LNCAP (cell line): ENCODE results near the gene TCF3.

Experiments used
- CTCF ChIP-seq: fragments of 450-650 bp; IDR thresholded peaks from 2 replicates; pipeline ENCODE4 v1.5.1; 2017; ENCODE audit warnings: mild to moderate bottlenecking

Gene TCF3

DNA sequence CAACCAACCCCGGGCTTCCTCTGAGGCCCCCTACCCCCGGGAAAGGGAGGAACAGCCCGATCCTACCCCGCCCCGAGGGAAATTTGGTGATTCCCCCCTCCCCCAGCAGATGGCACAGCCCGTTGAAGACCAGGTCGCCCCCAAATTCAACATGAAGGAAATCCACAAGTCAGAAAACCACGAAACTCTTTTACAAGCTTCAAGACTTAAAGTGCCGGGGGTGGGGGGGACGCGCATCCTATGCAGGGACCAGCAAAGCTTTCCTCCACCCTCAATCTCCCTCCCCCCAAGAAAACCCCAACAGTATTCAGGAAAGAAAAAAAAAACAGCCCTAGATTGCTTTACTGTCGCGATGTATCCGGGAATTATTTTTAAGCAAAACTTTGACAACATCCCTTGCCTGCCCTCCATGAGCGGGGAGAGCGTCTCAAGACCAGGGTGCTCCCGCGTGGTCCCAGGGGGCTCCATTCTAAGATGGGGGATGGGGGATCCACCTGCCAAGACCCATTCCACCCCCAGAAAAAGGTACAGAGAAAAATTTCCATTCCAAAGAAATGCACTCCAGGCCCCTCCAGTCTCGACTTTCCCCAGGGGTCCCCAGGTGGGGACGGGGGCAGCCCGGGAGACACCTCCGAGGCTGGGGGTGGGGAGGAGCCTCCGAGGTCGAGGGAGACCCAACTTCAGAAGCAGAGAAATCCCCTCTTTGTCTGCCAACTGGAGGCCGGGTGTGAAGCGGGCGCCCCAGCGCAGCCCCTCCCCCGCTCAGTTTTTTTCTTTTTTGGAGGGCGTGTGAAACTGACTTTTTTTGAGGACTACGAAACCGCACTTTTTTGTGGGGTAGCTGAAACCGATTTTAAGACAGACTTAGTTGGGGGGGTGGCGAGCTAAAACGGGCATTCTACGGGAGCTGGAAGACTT, 1.5 kb downstream of the TCF3 start:
- TF ChIP-seq CTCF, result no peak

DNA sequence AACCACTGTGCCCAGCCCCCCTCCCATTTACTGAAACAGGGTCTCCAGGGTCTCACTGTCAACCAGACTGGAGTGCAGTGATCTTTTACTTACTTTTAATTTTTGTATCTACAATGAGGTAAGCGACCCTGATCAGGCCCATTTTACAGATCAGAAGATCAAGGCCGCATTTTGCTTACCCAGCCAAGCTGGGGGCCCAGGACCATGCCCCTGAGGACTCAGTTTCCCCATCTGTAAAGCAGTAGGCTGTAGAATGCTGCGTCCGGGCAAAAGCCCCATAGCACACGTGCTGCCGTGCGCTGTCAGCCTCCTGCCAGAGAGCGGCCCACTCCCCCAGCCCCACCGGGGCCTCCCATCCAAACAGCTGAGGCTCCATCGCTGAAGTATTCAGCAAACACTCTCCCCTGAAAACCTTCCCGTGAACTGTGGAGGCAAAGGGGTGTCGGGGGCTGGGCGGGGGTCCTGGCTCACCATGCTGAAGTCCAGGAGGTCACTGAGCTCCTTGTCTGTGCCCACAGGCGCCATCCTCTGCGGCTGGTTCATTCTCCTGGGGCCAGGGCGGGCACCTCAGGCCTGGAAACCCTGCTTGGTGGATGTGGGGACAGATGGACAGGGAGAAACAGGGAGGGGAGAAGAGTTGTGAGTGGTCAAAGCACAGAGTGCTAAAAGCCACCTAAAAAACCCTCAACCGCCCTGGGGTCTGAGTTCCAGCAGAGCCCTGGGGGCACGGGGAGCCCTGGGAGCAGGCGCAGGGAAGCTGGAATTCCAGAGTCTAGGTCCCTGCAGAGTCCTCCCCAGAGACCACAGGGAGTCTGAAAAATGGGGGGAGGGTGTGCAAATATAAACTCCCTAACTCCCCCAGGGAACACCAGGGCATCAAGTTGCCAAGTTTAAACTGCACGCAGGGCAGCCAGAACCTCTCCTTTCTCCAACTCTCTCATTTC, 2.4 kb downstream of the TCF3 start:
- TF ChIP-seq CTCF, result no peak

DNA sequence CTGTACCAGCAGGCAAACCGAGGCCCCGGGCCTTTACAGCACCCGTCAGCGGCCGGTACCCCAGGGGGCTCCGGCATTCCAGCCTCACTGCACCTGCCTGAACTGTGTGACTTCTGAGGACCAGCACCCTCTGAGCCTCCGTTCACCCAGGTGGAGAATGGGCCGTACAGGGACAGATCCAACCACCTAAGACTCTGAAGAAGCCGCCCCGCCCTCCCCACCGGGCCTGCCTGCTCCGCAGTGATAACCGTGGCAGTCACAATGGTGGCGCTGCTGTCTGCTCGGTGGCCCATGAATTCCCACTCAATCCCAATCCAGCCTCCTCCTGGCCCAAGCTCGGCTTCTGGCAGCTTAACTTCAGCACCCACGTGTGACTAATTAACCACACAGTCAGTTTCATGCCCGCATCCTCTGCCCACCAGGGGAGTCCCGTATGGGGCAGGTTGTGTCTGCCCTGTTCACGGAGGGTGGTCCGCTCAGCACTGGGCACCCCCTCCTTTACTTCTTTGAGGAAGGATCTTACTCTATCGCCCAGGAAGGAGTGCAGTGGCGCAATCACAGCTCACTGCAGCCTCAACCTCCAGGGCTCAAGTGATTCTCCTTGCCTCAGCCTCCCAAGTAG, 3.4 kb downstream of the TCF3 start:
- TF ChIP-seq CTCF, result no peak

- TF ChIP-seq CTCF, result no peak
These were observed 4.0 kb downstream of the TCF3 start for GRCh38 chr19:1648459-1648849.

- no peak for TF ChIP-seq CTCF
These were observed 4.6 kb downstream of the TCF3 start for GRCh38 chr19:1647501-1648458.

DNA sequence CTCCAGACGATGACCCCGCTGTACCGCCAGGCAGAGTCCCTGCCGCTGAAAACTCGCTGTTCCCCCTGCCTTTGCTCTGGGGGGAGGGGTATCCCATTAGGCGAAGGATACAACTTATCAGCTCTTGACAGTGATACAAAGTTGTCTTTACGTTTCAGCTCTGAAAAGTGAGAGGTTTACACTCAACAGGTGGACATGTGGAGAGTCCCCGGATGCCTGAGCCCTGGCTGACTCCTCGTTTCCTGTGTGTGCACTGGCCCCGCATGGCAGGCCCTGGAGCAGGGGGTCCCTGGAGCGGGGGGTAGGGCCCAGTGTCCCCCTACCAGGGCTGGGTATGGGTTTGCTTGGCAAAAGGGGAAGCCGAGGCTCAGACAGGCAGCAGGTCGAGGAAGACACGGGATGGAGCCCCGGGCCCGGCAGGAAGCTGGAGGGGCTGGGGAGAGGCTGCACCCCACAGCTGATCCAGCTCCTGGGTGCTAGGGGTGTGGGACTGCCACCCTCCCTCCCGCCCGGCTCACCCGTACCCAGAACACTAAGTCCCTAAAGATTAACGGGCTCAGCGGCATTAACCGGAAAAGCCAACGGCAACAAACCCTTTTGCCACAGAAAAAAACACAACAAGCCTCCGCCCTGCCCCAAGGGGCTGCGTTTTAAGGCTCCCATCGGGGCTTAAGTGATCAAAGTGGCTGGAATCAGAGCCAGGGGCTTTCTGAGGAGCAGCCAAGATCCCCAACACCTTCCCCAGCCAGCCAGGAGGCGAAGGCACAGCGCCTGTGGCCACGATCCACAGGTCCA, 5.6 kb downstream of the TCF3 start:
- no peak for TF ChIP-seq CTCF
